Activated T-cell treated with anti-CD3 and anti-CD28 coated beads for 48 hours (primary cell): ENCODE measurements around the gene CACNG3.
"Not testable (repeated sequence)": the region's sequence is repeated elsewhere in the genome, so short reads cannot be mapped to it uniquely, and the experiment has no call there.

Experiments
- DNase-seq: peaks from one replicate; pipeline ENCODE4 v3.0.0-alpha.2; 2020; ENCODE audit warnings: low read depth

CACNG3 gene

DNA sequence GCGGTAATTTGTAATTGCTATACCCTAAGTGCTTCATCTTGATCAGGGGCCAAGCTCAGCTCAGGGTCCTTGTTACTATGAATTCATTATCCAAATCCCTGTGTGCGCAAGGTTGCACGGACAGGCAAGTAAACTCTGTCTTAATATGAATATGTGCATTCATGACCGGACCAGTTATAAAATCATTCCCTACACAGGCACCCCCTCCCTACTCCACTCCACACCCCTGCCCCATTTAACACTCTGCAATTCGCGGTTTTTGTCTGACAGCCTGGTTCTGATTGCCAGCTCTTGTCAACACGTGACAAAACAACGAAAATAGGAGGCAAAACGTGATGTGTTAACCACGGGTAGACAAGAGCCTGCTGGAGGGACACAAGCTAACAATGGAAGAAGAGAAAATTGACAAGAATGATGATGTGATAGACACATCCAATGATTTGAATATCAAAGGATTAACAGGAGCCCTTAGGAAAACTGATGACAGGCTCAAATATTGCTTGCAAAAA is 76.5 kb downstream of the CACNG3 start:
- no peak for DNase-seq

DNA sequence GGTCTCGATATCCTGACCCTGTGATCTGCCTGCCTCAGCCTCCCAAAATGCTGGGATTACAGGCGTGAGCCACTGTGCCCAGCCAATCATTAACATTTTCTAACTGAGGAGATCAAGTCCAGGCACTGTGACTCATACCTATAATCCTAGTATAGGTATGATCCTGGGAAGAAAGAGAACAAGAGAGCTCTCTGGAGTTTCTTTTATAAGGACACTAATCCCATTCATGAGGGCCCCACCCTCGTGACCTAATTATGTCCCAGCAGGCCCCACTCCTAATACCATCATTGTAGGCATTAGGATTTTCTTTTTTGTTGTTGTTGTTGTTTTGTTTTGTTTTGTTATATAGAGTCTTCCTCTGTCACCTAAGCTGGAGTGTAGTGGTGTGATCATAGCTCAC is 80.4 kb downstream of the CACNG3 start:
- no peak for DNase-seq

DNA sequence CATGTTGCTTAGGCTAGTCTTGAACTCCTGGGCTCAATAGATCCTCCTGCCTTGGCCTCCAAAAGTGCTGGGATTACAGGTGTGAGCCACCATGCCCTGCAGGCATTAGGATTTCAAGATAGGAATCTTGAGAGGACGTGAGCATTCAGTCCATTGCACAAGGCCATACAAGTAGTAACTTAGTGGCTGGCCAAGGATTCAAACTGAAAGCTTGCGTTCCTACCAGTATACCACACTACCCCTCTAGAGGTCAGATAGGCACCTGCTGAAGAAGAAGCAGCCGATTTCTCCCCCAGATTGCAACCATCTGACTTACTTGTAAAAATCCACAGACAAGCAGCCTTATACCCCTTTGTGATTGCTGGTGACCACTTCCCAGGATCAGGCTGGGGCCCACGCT is 80.9 kb downstream of the CACNG3 start:
- DNase-seq, result no peak

DNA sequence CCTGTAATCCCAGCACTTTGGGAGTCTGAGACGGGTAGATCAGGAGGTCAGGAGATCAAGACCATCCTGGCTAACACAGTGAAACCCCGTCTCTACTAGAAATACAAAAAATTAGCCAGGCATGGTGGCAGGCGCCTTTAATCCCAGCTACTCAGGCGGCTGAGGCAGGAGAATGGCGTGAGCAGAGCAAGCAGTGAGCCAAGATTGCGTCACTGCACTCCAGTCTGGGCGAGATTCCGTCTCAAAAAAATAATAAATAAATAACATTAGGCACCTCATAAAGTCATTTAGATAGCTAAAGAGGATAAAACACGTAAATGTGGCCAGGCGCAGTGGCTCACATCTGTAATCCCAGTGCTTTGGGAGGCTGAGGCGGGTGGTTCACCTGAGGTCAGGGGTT is 87.7 kb downstream of the CACNG3 start:
- not testable (repeated sequence) for DNase-seq

DNA sequence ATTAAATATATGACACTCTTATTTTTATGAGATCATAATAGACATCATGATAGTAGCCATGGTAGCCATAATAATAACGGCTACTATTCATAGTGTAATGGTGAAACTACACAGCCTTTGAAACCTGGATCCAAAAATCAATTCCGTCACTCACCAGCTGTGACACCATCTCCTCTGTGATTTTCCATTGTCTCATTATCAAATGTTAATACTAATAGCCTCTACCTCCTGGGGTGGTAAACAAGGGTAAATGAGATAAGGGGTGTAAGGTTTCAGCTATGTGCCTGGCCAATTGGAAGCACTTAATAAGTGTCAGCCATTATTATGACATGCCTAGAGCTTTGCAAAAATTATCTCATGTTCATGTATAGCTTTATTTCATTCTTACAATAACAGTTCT is 88.6 kb downstream of the CACNG3 start:
- no peak for DNase-seq

DNA sequence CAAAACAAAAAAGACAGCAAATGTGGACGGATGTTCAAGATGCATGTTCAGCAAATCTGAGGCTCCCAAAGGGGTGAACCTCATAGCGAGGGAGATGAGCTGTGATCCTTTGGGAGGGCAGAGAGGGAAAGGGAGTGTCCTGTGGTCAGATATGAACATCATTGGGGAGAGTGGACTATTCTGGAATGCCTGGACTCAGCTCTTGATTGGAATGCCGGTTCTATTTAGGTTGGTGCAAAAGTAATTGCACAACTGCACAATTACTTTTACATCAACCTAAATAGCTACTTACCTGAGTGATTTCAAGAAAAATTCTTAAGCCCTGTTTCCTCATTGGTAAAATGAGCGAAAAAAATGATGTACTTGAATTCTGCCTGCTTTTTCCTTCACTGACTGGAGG is 89.6 kb downstream of the CACNG3 start:
- no peak for DNase-seq

DNA sequence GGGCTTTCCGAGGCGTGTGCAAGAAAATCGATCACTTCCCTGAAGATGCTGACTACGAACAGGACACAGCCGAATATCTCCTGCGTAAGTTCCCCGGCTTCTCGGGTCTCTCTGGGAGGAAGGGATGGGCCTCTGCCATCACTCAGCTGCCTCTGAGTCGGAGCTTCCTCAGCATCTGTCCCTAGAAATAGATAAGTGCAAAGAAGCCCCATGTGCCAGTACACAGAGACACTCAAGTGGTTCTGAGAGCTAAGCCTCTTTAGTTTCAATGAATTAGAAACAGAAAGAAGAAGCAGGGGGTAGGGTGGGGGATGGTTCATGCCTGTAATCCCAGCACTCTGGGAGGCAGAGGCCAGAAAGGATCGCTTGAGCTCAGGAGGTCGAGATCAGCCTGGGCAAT is 90.6 kb downstream of the CACNG3 start:
- DNase-seq, result no peak

DNA sequence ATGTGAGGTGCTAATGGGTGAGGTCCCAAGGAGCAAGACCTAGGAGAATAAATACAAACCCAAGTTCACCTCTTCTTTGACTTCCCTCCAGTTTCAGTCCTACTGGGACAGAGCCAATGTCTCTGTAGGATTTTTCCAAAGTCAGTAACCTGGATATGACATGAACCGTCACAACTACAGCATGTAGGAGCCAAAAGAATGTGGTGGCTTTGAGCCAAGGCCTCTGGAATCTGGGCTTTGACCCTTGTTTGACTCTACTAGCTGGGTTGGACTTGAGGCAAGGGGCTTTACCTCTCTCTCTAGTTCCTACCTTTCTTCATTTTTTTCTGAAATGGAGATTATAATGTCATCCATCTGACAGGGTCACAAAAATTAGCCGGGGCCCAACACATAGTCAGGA is 91.4 kb downstream of the CACNG3 start:
- DNase-seq, result no peak

DNA sequence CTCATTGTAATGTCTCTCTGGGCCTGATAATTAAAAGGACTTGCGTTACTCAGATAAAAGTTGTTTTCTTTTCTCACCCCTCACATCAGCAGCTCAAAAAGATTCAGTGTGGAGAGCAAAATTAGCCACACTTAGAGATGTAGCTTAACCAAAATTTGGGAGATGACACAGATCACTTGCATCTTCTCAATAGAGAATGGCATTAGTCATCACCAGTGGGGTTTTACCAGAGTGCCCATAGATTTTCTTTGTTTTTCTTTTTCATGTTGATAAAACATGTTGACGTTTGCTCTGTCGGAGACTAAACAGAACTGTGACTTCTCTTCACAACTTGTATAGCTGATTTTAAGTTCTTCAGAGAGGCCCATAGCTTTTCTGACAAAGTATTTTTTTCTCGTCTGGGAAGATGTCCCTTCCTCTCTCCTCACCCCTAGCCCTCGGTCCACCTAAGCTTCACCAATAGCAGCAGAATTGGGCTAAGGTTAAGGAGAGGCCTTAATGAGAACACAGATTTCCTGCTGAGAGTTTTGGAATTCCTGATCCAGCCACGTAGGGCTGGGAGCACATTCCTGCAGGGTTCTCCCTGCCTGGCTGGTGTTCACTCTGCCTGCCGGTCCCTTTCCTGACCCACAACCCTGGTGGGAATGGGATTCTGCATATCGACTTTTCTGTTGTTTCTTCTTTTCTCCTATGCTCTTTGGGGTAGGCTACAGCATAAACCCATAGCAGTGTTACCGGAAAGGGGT is 92.6 kb downstream of the CACNG3 start:
- DNase-seq, result no peak

DNA sequence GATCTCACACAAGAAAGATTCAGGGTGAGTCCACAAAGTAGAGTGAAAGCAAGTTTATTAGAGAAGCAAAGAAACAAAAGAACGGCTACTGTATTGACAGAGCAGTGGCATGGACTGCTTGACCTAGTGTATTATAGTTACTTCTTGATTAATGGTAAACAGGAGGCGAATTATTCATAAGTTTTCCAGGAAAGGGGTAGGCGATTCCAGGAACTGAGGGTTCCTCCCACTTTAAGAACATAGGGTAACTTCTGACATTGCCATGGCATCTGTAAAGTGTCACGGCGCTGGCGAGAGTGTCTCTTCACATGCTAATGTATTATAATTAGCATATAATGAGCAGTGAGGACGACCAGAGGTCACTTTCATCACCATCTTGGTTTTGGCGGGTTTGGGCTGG is 93.2 kb downstream of the CACNG3 start:
- DNase-seq, result no peak

DNA sequence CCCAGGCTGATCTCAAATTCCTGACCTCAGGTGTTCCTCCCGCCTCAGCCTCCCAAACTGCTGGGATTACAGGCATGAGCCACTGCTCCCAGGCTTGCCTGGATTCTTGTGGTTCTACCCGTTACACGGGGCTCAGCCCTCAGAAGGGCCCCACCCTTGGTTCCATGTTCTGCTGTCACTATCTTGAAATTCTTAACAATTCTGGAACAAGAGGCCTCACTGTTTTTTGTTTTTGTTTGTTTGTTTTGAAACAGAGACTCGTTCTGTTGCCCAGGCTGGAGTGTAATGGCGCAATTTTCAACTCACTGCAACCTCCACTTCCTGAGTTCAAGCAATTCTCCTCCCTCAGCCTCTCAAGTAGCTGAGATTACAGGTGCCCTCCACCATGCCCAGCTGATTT is 96.6 kb downstream of the CACNG3 start:
- DNase-seq, result no peak

DNA sequence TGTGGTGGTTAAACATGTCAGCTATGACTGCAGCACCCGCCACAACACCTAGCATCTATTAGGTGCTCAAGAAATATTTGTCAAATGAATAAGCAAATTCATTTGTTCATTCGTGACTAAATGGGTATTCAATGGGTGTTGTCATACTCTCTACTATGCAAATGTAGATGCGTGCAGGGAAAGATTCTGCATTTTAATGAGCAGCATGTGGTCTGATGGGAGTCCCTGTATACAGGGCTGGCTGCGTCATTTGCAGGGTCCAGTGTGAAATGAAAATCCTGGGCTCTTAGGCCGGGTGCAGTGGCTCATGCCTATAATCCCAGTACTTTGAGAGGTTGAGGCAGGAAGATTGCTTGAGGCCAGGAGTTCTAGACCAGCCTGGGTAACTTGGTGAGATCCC is 97.5 kb downstream of the CACNG3 start:
- no peak for DNase-seq

DNA sequence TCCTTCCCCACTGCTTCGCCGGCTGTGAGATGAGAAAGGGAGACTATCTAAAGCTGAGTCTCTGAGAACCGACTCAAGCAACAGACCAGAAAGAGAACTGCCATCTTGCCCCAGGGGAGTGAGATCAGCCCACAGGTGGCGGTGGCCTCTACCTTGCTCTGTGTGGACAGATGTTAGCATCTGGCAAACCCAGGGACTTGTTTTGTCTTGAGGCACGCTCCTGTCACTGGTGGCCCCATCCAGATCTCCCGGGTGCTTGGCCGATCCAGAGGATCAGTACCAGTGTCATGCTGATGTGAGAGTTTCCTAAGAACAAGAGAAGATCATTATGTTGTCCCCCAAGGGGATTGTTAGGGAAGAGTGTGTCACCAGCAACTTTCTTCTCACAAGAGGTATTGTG is 101.4 kb downstream of the CACNG3 start:
- DNase-seq, result no peak

DNA sequence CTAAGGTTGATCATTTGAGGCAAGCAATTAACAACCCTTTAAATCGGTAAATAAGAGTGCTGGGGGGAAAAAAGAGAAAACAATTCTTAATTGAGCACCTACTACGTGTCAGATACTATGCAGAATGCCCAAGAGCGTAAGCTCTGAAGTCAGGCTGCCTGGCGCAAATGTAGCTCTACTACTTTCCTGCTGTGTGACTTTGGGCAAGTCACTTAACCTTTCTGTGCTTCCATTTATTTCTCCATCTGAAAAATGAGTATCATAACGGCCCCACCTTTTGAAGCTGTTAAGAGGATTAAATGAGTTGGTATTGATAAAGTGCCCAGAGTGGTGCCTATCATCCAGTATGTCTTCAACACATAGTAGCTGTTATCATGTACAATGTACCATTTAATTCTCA is 102.0 kb downstream of the CACNG3 start:
- no peak for DNase-seq

DNA sequence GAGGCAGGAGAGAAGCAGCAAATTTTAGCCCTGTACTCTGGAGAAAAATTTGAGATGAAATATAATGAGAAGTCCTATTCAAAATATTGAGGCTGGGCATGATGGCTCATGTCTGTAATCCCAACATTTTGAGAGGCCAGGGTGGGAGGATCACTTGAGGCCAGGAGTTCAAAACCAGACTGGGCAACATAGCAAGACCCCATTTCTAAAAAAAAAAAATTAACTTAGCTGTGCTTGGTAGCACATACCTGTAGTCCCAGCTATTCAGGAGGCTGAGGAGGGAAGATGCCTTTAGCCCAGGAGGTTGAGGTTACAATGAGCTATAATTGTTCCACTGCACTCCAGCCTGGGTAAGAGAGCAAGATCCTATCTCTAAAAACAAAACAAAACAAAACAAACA is 103.4 kb downstream of the CACNG3 start:
- DNase-seq, result no peak

DNA sequence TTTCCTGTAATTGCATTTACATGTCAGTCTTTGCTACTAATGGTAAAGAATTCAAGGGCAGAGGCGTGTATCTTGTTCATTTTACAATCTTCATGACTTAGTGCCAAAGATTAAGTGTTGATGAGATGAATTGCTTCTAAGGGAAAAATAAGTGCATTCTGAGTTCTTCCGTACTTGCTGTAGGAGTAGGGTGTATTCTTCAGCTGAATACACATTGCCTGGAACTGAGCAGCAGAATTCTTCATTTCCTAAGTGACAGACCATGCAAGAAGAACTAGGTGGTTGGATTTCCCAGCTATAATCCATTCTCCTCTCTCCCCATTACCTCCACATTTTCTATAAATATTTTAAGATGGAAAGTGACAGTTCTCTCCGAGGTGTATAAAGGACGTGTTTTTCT is 104.8 kb downstream of the CACNG3 start:
- no peak for DNase-seq

DNA sequence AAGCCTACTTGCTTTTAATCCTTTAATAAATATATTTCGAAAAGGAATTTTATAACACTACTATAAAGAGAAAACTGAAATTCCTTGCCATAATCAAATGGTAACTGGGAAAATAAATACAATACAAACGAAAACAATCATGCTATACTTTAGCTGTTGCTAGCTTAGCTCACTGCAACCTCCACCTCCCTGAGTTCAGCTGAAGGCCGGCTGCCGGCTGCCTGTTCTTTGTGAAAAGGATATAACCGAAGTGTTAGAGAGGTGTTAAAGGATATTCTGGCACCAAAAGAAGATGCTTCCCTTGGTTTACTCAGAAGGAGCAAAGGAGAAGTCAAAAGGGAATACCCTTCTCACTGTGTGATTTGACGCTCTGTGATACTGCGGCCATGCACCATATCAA is 108.5 kb downstream of the CACNG3 start:
- DNase-seq, result no peak

DNA sequence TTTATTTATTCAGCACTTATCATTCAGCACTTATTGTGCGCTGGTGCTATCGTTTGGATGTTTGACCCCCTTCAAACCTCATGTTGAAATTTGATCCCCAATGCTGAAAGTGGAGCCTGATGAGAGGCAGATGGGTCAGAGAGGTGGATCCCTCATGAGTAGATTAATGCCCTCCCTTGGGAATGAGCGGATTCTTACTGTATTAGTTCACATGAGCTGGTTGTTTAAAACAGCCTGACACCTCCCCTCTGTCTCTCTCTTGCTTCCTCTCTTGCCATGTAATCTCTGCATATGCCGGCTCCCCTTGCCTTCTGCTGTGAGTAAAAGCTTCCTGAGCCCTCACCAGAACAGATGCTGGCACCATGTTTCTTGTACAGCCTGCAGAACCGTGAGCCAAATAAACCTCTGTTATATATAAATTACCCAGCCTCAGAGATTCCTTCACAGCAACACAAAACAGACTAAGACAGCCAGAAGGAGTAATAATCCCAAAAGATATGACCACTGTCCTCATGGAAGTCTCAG is 111.1 kb downstream of the CACNG3 start:
- no peak for DNase-seq

DNA sequence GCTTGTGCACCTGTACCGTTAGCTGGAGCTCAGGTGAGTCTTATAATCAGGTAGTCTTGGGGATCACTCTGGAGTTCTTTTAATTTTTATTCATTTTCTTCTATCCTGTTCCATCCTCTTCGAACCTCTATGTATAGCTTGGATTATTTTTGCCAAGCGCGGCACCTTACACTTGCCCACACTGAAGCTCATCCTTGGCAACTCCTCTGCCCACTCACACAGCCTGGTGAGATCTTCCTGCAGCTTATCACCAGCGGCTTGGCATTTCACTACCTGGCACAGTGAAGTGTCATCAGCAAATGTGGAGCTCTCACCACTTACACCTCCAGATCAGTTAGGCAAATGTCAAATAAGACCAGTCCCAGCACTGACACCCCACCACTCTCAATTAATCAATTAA is 116.7 kb downstream of the CACNG3 start:
- no peak for DNase-seq

DNA sequence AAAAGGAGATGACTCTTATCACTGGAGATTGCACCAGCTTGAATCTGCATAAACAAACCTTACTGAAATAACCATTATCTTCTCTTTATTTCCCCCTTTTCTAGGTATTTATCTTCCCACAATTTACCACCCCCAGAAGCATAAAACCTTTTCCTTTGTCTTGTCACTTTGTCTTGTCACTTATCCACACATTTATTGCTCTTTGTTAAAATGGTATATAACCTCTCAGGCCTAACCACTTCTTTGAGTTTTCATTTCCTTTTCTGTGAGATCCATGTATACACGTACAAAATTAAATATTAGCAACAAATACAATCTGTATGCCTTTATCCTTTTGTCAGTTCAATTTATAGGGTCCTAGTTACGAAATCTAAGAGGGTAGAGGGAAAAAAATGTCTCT is 122.9 kb downstream of the CACNG3 start:
- no peak for DNase-seq

DNA sequence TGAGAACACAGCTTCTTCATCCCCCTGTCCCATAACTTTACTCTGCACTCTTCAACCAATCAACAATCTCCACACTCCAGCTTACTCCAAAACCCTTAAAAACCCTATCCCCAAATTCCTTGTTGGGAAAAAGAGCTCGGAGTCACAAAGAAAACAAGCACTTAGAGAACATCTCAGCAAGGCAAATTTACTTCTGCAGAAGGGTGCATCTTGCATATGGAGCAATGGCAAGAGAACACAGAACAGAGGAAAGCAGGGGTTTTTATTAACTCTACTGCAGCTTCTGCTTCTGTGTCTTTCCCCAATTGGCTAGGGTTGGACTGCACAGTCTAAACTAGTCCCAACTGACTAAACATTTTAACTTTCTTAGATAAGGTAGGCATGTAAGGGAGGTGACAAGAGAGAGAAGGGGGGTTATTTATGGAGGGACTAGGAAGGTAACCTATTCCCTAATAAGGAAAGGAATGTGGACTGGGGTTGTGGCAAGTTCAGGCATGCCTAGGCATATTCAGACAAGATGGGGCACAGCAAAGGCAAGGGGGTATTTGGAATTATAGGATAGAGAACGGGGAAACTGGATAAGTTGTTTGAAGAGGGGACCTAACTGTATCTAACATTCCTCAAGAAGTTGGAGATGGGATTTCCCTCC is 125.5 kb downstream of the CACNG3 start:
- no peak for DNase-seq

DNA sequence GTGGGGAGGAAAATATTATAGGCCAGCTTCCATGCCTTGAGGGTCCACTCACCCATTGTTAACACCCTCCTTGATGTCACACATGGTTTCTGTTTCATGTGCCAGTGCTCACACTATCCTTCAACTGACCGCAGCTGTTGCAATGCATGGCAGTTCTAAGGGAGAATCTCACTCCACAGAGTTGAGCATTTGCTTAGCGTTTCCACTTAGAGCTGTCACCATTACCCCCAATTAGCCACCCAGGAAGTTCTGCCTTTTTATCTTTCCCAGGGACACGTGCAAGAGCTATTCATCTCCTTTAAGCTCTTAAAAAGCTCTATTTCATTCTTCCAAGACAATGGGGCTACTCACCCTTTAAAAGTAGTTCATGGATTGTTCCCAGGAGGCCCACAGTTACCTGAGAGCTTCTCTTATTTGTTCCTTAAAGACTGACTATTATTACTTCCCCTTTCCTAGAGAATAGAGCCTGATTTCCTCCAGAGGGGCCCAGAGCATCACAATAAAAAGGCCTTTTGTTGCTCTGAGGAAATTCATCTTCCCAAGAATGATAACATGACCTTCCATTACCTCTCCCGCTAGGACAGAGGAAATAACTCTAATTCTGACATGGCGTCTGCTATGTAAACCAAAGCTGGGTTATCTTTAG is 126.8 kb downstream of the CACNG3 start:
- no peak for DNase-seq

DNA sequence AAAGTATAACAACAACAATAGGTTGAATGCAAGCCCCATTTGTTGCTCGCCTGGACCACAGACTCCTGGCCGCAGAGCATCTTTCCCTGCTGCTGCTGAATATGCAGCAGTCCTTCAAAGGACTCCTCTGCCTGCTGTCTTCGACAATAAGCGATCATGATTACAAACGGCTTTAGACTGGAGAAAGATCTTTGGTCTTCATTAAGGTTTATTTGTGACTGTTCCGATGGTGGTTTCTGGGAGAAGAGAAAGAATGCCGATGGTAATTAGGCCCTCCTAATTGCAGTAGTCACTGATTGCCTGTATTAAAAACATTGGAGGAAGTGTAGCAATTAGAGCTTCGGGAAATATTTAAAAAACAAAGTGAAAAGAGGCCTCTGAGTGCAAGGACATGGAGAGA is 138.2 kb downstream of the CACNG3 start:
- no peak for DNase-seq
